ENCODE measurements around the gene ANKRD53.

DNA sequence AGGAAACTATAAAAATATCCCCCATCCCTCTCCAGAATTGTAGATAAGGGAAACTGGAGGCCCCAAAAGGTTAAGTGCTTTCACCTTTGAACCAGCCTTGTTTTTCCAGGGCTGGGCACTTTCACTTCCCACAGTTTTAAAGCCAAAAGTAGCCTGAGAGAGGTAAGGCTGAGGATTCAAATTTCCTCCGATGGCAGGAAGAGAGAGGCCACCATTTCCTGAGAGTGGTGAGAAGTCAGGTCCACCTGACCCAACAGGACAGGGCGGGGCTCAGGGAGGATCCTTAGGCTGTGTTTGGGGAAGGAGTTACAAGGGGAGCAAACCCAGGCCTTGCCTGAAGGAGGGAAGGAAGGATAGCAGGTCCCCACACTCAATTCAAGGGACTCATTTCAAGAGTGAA, 20.9 kb downstream of the ANKRD53 start:
- TF ChIP-seq, protein P1, sequence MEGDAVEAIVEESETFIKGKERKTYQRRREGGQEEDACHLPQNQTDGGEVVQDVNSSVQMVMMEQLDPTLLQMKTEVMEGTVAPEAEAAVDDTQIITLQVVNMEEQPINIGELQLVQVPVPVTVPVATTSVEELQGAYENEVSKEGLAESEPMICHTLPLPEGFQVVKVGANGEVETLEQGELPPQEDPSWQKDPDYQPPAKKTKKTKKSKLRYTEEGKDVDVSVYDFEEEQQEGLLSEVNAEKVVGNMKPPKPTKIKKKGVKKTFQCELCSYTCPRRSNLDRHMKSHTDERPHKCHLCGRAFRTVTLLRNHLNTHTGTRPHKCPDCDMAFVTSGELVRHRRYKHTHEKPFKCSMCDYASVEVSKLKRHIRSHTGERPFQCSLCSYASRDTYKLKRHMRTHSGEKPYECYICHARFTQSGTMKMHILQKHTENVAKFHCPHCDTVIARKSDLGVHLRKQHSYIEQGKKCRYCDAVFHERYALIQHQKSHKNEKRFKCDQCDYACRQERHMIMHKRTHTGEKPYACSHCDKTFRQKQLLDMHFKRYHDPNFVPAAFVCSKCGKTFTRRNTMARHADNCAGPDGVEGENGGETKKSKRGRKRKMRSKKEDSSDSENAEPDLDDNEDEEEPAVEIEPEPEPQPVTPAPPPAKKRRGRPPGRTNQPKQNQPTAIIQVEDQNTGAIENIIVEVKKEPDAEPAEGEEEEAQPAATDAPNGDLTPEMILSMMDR (conservative IDR thresholded peaks at IDR 0.05; ENCODE audit: low read length) = no peak
- no peak for TF ChIP-seq EZH2phosphoT487 (IDR thresholded peaks at IDR 0.05; ENCODE audit: borderline replicate concordance)

All from Loucy (cell line).